Dedifferentiated amniotic fluid mesenchymal stem cell (primary cell): ENCODE measurements around the gene TMPRSS13.

Source experiments
- DNase-seq: peaks from one replicate; pipeline ENCODE4 v3.0.0-alpha.2; 2016; ENCODE audit errors: extremely low spot score

The TMPRSS13 gene

GRCh38 chr11:117913736-117914397 lies 15.3 kb downstream of the TMPRSS13 start:
- DNase-seq: no peak

- DNase-seq: no peak
These were observed 16.7 kb downstream of the TMPRSS13 start for GRCh38 chr11:117912497-117912896.

- DNase-seq: no peak
These were observed 17.5 kb downstream of the TMPRSS13 start for GRCh38 chr11:117911694-117912093.

- DNase-seq: no peak
These were observed 18.1 kb downstream of the TMPRSS13 start for GRCh38 chr11:117910941-117911655.

GRCh38 chr11:117910525-117910924 lies 18.7 kb downstream of the TMPRSS13 start:
- no peak for DNase-seq

- DNase-seq: no peak
These were observed 19.4 kb downstream of the TMPRSS13 start for GRCh38 chr11:117909611-117910382.

GRCh38 chr11:117908959-117909610 lies 20.1 kb downstream of the TMPRSS13 start:
- no peak for DNase-seq

- no peak for DNase-seq
These were observed 20.9 kb downstream of the TMPRSS13 start for GRCh38 chr11:117908109-117908895.

GRCh38 chr11:117907276-117908108 lies 21.7 kb downstream of the TMPRSS13 start:
- DNase-seq: peak; percentile 66

GRCh38 chr11:117906710-117907109 lies 22.5 kb downstream of the TMPRSS13 start:
- DNase-seq: no peak

GRCh38 chr11:117906126-117906525 lies 23.1 kb downstream of the TMPRSS13 start:
- no peak for DNase-seq

GRCh38 chr11:117905524-117905923 lies 23.7 kb downstream of the TMPRSS13 start:
- no peak for DNase-seq

- DNase-seq: no peak
These were observed 25.5 kb downstream of the TMPRSS13 start for GRCh38 chr11:117903505-117904382.

- no peak for DNase-seq
These were observed 27.0 kb downstream of the TMPRSS13 start for GRCh38 chr11:117902001-117902845.

- DNase-seq: no peak
These were observed 27.6 kb downstream of the TMPRSS13 start for GRCh38 chr11:117901601-117902000.

GRCh38 chr11:117900720-117901440 lies 28.3 kb downstream of the TMPRSS13 start:
- no peak for DNase-seq

- no peak for DNase-seq
These were observed 29.0 kb downstream of the TMPRSS13 start for GRCh38 chr11:117900121-117900648.

GRCh38 chr11:117898059-117898458 lies 31.1 kb downstream of the TMPRSS13 start:
- no peak for DNase-seq
